ENCODE data around the gene SCD5.

The SCD5 gene

DNA sequence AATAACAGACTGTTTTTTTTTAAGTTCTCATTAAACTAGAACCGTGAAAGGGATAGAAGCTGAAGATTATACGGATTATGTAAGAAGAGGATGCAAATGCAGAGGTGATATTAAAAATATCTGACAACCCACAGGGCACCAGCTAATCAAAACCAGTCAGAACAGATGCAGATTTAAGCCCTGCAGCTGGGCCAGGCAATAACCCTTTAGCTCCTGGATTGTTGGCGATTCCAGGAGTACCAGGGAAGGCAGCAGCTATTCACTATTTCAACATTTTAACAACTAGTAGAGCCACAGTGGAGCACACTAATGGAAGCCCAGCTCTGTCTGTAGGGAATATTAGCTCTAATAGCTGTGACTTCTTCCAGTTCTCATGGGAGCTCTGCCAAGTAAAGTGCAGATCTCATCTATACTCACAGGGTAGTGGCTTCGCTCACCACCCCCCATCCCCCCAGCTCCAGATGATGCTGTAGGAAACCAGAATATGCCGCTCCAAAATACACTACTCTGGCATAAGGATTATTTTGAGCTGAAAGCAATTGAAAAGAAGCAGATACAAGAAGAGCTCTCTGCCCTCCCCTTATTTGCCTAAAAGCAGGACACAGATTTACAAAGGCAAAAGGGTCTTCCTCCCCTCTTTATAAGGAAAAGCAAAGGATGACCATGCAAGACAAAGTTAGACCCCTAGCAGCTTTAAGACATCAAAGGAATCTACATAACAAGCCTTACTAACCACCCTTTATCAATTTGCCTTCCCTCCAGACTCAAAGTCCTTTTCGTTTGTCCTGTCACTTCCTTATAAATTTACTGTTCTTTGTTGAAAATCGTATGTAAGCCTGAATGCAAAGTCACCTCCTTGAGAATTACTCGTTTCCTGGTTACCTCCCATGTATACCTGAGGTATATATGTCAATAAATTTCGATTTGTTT is 13.7 kb downstream of the SCD5 start:
- Histone ChIP-seq H3K27ac (ENCODE audit: low read depth, low read length) (no peak overlapping the region), H3K9me3 (ENCODE audit: control insufficient read depth in 5 of 5, low read length in 5 of 5) (peaks cover 0 to 3% (median 0%) of the 10 kb centered on the region in 5 donors), H3K4me1 (ENCODE audit: control insufficient read depth in 5 of 5, insufficient read depth in 5 of 5, low read length in 5 of 5) (peaks cover 0 to 8% (median 4%) of the 10 kb centered on the region in 5 donors), H3K9ac (ENCODE audit: low read length in 5 of 5) (no peak overlapping the region), H3K27me3 (ENCODE audit: control insufficient read depth in 5 of 5, insufficient read depth in 4 of 5, low read length in 5 of 5) (peaks cover 0 to 2% (median 0%) of the 10 kb centered on the region in 5 donors), H3K4me3 (ENCODE audit: low read depth in 1 of 5, low read length in 5 of 5) (no peak overlapping the region), H3K36me3 (ENCODE audit: control insufficient read depth in 5 of 5, insufficient read depth in 5 of 5, low read length in 5 of 5) (no peaks in the 10 kb centered on the region)

GRCh38 chr4:82782626-82783345 is 15.8 kb downstream of the SCD5 start:
- no peak overlapping the region for H3K4me3 ChIP-seq (ENCODE audit: low read depth in 1 of 5, low read length in 5 of 5)
- H3K27ac ChIP-seq (ENCODE audit: low read depth, low read length), result no peak overlapping the region
- H3K4me1 ChIP-seq (ENCODE audit: control insufficient read depth in 5 of 5, insufficient read depth in 5 of 5, low read length in 5 of 5), result peaks cover 0 to 8% (median 4%) of the 10 kb centered on the region in 5 donors
- H3K36me3 ChIP-seq (ENCODE audit: control insufficient read depth in 5 of 5, insufficient read depth in 5 of 5, low read length in 5 of 5), result no peaks in the 10 kb centered on the region
- H3K9ac ChIP-seq (ENCODE audit: low read length in 5 of 5), result no peak overlapping the region
- peaks cover 0 to 3% (median 0%) of the 10 kb centered on the region in 5 donors for H3K9me3 ChIP-seq (ENCODE audit: control insufficient read depth in 5 of 5, low read length in 5 of 5)
- peaks cover 0 to 2% (median 0%) of the 10 kb centered on the region in 5 donors for H3K27me3 ChIP-seq (ENCODE audit: control insufficient read depth in 5 of 5, insufficient read depth in 4 of 5, low read length in 5 of 5)

GRCh38 chr4:82780752-82781231 is 17.8 kb downstream of the SCD5 start:
- peaks cover 0 to 8% (median 4%) of the 10 kb centered on the region in 5 donors for H3K4me1 ChIP-seq (ENCODE audit: control insufficient read depth in 5 of 5, insufficient read depth in 5 of 5, low read length in 5 of 5)

GRCh38 chr4:82780170-82780751 is 18.3 kb downstream of the SCD5 start:
- no peak overlapping the region for H3K27ac ChIP-seq (ENCODE audit: low read depth, low read length)
- no peaks in the 10 kb centered on the region for H3K27me3 ChIP-seq (ENCODE audit: control insufficient read depth in 5 of 5, insufficient read depth in 4 of 5, low read length in 5 of 5)
- no peak overlapping the region for H3K4me3 ChIP-seq (ENCODE audit: low read depth in 1 of 5, low read length in 5 of 5)
- peaks cover 0 to 7% (median 4%) of the 10 kb centered on the region in 5 donors for H3K4me1 ChIP-seq (ENCODE audit: control insufficient read depth in 5 of 5, insufficient read depth in 5 of 5, low read length in 5 of 5)
- H3K9ac ChIP-seq (ENCODE audit: low read length in 5 of 5), result no peak overlapping the region
- H3K36me3 ChIP-seq (ENCODE audit: control insufficient read depth in 5 of 5, insufficient read depth in 5 of 5, low read length in 5 of 5), result no peaks in the 10 kb centered on the region
- no peaks in the 10 kb centered on the region for H3K9me3 ChIP-seq (ENCODE audit: control insufficient read depth in 5 of 5, low read length in 5 of 5)

More at GRCh38 chr4:82780752-82781231, 17.8 kb downstream of the SCD5 start:
- Histone ChIP-seq H3K4me3 (ENCODE audit: low read depth in 1 of 5, low read length in 5 of 5) (no peak overlapping the region), H3K36me3 (ENCODE audit: control insufficient read depth in 5 of 5, insufficient read depth in 5 of 5, low read length in 5 of 5) (no peaks in the 10 kb centered on the region), H3K9ac (ENCODE audit: low read length in 5 of 5) (no peak overlapping the region), H3K27me3 (ENCODE audit: control insufficient read depth in 5 of 5, insufficient read depth in 4 of 5, low read length in 5 of 5) (no peaks in the 10 kb centered on the region), H3K27ac (ENCODE audit: low read depth, low read length) (no peak overlapping the region), H3K9me3 (ENCODE audit: control insufficient read depth in 5 of 5, low read length in 5 of 5) (no peaks in the 10 kb centered on the region)

DNA sequence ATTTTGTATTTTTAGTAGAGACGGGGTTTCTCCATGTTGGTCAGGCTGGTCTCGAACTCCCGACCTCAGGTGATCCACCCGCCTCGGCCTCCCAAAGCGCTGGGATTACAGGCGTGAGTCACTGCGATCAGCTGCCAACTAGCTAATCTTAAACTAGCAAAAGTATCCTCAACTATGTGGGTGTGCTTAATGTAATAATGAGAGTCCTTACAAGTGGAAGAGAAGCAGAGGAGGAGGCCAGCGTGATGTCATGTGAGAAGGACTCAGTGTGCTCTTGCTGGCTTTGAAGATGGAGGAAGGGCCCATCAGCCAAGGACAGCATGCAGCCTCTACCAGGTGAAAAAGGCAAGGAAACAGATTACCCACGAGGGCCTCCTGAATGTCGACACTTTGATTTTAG is 19.6 kb downstream of the SCD5 start:
- no peak overlapping the region for H3K27ac ChIP-seq (ENCODE audit: low read depth, low read length)

DNA sequence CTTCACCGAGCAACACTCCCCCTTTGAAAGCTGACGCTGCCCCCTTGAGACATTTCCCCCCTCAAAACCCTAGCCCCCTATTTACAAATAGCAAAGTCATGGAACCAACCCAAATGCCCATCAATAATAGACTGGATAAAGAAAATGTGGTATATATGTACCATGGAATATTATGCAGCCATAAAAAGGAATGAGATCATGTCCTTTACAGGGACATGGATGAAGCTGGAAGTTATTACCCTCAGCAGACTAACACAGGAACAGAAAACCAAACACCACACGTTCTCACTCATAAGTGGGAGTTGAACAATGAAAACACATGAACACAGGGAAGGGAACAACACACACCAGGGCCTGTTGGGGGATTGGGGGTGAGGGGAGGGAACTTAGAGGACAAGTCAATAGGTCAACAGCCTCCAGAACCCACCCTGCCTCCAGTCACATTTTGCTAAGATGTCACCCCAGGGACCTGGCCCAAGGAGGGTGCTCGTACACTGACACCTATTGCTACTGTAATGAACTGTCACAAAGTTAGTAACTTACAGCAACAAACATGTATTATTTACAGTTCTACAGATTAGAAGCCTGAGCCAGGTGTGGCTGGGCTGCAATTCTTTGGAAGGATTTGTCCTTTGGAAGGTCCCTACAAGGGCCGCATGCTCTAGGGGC is 20.6 kb downstream of the SCD5 start:
- Histone ChIP-seq H3K27me3 (ENCODE audit: control insufficient read depth in 5 of 5, insufficient read depth in 4 of 5, low read length in 5 of 5) (no peaks in the 10 kb centered on the region), H3K9ac (ENCODE audit: low read length in 5 of 5) (no peak overlapping the region), H3K27ac (ENCODE audit: low read depth, low read length) (no peak overlapping the region), H3K36me3 (ENCODE audit: control insufficient read depth in 5 of 5, insufficient read depth in 5 of 5, low read length in 5 of 5) (no peaks in the 10 kb centered on the region), H3K4me3 (ENCODE audit: low read depth in 1 of 5, low read length in 5 of 5) (no peak overlapping the region), H3K9me3 (ENCODE audit: control insufficient read depth in 5 of 5, low read length in 5 of 5) (no peaks in the 10 kb centered on the region), H3K4me1 (ENCODE audit: control insufficient read depth in 5 of 5, insufficient read depth in 5 of 5, low read length in 5 of 5) (peaks cover 0 to 6% (median 0%) of the 10 kb centered on the region in 5 donors)

More for the DNA sequence above, 19.6 kb downstream of the SCD5 start:
- Histone ChIP-seq H3K9ac (ENCODE audit: low read length in 5 of 5) (no peak overlapping the region), H3K4me3 (ENCODE audit: low read depth in 1 of 5, low read length in 5 of 5) (no peak overlapping the region), H3K9me3 (ENCODE audit: control insufficient read depth in 5 of 5, low read length in 5 of 5) (no peaks in the 10 kb centered on the region), H3K4me1 (ENCODE audit: control insufficient read depth in 5 of 5, insufficient read depth in 5 of 5, low read length in 5 of 5) (peaks cover 0 to 6% (median 0%) of the 10 kb centered on the region in 5 donors), H3K27me3 (ENCODE audit: control insufficient read depth in 5 of 5, insufficient read depth in 4 of 5, low read length in 5 of 5) (no peaks in the 10 kb centered on the region), H3K36me3 (ENCODE audit: control insufficient read depth in 5 of 5, insufficient read depth in 5 of 5, low read length in 5 of 5) (no peaks in the 10 kb centered on the region)

- Histone ChIP-seq H3K4me3 (ENCODE audit: low read depth in 1 of 5, low read length in 5 of 5) (no peak overlapping the region), H3K36me3 (ENCODE audit: control insufficient read depth in 5 of 5, insufficient read depth in 5 of 5, low read length in 5 of 5) (no peaks in the 10 kb centered on the region), H3K27ac (ENCODE audit: low read depth, low read length) (no peak overlapping the region), H3K4me1 (ENCODE audit: control insufficient read depth in 5 of 5, insufficient read depth in 5 of 5, low read length in 5 of 5) (peaks cover 0 to 6% (median 0%) of the 10 kb centered on the region in 5 donors), H3K9ac (ENCODE audit: low read length in 5 of 5) (no peak overlapping the region), H3K27me3 (ENCODE audit: control insufficient read depth in 5 of 5, insufficient read depth in 4 of 5, low read length in 5 of 5) (no peaks in the 10 kb centered on the region), H3K9me3 (ENCODE audit: control insufficient read depth in 5 of 5, low read length in 5 of 5) (no peaks in the 10 kb centered on the region)
Observed at GRCh38 chr4:82776925-82777542, 21.6 kb downstream of the SCD5 start.

GRCh38 chr4:82775243-82775642 is 23.4 kb downstream of the SCD5 start:
- H3K9me3 ChIP-seq (ENCODE audit: control insufficient read depth in 5 of 5, low read length in 5 of 5), result no peaks in the 10 kb centered on the region
- no peak overlapping the region for H3K9ac ChIP-seq (ENCODE audit: low read length in 5 of 5)
- no peaks in the 10 kb centered on the region for H3K27me3 ChIP-seq (ENCODE audit: control insufficient read depth in 5 of 5, insufficient read depth in 4 of 5, low read length in 5 of 5)
- H3K27ac ChIP-seq (ENCODE audit: low read depth, low read length), result no peak overlapping the region
- H3K4me3 ChIP-seq (ENCODE audit: low read depth in 1 of 5, low read length in 5 of 5), result no peak overlapping the region
- no peaks in the 10 kb centered on the region for H3K4me1 ChIP-seq (ENCODE audit: control insufficient read depth in 5 of 5, insufficient read depth in 5 of 5, low read length in 5 of 5)
- H3K36me3 ChIP-seq (ENCODE audit: control insufficient read depth in 5 of 5, insufficient read depth in 5 of 5, low read length in 5 of 5), result no peaks in the 10 kb centered on the region

DNA sequence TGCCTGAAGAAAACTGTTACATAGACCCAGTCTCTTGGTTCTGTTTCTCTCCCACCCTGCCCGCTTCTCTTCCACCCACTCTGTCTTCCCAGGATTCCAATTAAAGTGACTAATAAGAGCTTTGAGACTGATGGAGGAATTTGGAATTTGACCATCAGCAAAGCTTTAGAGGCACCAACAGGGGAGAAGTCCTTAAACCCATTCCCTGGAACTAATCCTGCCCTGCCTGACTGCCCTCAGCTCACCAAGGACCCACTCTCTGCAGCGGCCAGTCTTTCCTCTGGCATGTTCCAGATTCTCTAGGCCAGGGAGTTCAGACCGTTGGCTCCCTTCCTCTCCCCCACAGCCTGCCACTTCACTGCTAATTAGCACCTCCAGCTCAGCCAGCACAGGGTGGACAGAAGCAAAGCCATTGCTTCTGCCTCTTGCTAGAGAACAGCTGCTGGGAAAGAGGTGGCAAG is 23.9 kb downstream of the SCD5 start:
- no peak overlapping the region for H3K4me3 ChIP-seq (ENCODE audit: low read depth in 1 of 5, low read length in 5 of 5)
- H3K36me3 ChIP-seq (ENCODE audit: control insufficient read depth in 5 of 5, insufficient read depth in 5 of 5, low read length in 5 of 5), result no peaks in the 10 kb centered on the region
- no peaks in the 10 kb centered on the region for H3K27me3 ChIP-seq (ENCODE audit: control insufficient read depth in 5 of 5, insufficient read depth in 4 of 5, low read length in 5 of 5)
- no peak overlapping the region for H3K27ac ChIP-seq (ENCODE audit: low read depth, low read length)
- H3K9me3 ChIP-seq (ENCODE audit: control insufficient read depth in 5 of 5, low read length in 5 of 5), result no peaks in the 10 kb centered on the region
- H3K4me1 ChIP-seq (ENCODE audit: control insufficient read depth in 5 of 5, insufficient read depth in 5 of 5, low read length in 5 of 5), result no peaks in the 10 kb centered on the region
- H3K9ac ChIP-seq (ENCODE audit: low read length in 5 of 5), result no peak overlapping the region
